IMR-90 (cell line): ENCODE measurements around the gene TMEM163. TPM values are rescaled to one million over a fixed set of nuclear protein-coding genes. Genes with fewer than 3 reads are reported as not detected.

ENCODE experiments used
- ATAC-seq: fragments of 200-7000 bp; cut with Tn5 transposase; 2 replicates; pipeline ENCODE4 v1.9.1; 2020; ENCODE audit warnings: low read depth, mild to moderate bottlenecking, moderate library complexity
- BruUV-seq: library from RNA; stranded (reverse); fragments of 400-500 nt; replicated peaks from 2 replicates; lab custom pipeline; 2021; lab: Mats Ljungman, UMichigan
- CTCF ChIA-PET: fragments of 300-600 bp; formaldehyde crosslinking; extraction: SDS; loops from one replicate; lab custom pipeline; 2021; ENCODE audit warnings: antibody characterized with exemption; lab: Yijun Ruan, JAX
- POLR2A ChIA-PET: fragments of 300-600 bp; sonication (Branson Sonifier 250); formaldehyde crosslinking; loops from one replicate; lab custom pipeline; 2022; ENCODE audit warnings: antibody characterized with exemption; ENCODE audit not compliant: unreplicated experiment; lab: Charles Lee
- DNase-seq: peaks from one replicate; pipeline ENCODE4 v3.0.0; 2013
- H2AFZ ChIP-seq: replicated peaks from 2 replicates; pipeline ENCODE3; 2013; ENCODE audit warnings: low read length, mild to moderate bottlenecking; ENCODE audit not compliant: poor library complexity
- H2AK5ac ChIP-seq: 2 replicates; pipeline ENCODE4 v1.6.1; 2013; ENCODE audit warnings: low read depth, low read length, inconsistent platforms
- H2AK9ac ChIP-seq: replicated peaks from 2 replicates; pipeline ENCODE3; 2013; ENCODE audit warnings: mild to moderate bottlenecking, low read depth, low read length, moderate library complexity; ENCODE audit not compliant: poor library complexity
- H2BK120ac ChIP-seq: 2 replicates; pipeline ENCODE4 v1.6.1; 2013; ENCODE audit warnings: low read depth, low read length, inconsistent platforms
- H2BK15ac ChIP-seq: 3 replicates; pipeline ENCODE4 v1.6.1; 2013; ENCODE audit warnings: low read depth, low read length, inconsistent platforms
- H2BK20ac ChIP-seq: 2 replicates; pipeline ENCODE4 v1.6.1; 2013; ENCODE audit warnings: low read depth, mild to moderate bottlenecking, inconsistent platforms, low read length, moderate library complexity
- H2BK5ac ChIP-seq: 2 replicates; pipeline ENCODE4 v1.6.1; 2013; ENCODE audit warnings: mild to moderate bottlenecking, low read depth, low read length, inconsistent platforms; ENCODE audit not compliant: poor library complexity, severe bottlenecking
- H3K14ac ChIP-seq: replicated peaks from 2 replicates; pipeline ENCODE4 v1.6.1; 2013; ENCODE audit warnings: low read depth, low read length, inconsistent platforms
- H3K18ac ChIP-seq: 2 replicates; pipeline ENCODE4 v1.6.1; 2013; ENCODE audit warnings: low read depth, low read length, control low read depth
- H3K23ac ChIP-seq: 2 replicates; pipeline ENCODE4 v1.6.1; 2013; ENCODE audit warnings: low read depth, low read length, inconsistent platforms
- H3K27ac ChIP-seq: 2 replicates; pipeline ENCODE4 v1.5.1; 2013; ENCODE audit warnings: mild to moderate bottlenecking, control low read depth, low read length; ENCODE audit not compliant: insufficient read depth
- H3K27me3 ChIP-seq: 2 replicates; pipeline ENCODE4 v1.6.1; 2013; ENCODE audit warnings: low read length; ENCODE audit not compliant: control insufficient read depth, insufficient read depth
- H3K36me3 ChIP-seq: 2 replicates; pipeline ENCODE4 v1.6.1; 2013; ENCODE audit warnings: low read length, mixed read lengths; ENCODE audit not compliant: control insufficient read depth, insufficient read depth
- H3K4ac ChIP-seq: 2 replicates; pipeline ENCODE4 v1.6.1; 2013; ENCODE audit warnings: low read depth, low read length, inconsistent platforms
- H3K4me1 ChIP-seq: 2 replicates; pipeline ENCODE4 v1.6.1; 2013; ENCODE audit warnings: low read length, mixed read lengths; ENCODE audit not compliant: control insufficient read depth, insufficient read depth
- H3K4me2 ChIP-seq: 2 replicates; pipeline ENCODE4 v1.6.1; 2013; ENCODE audit warnings: low read depth, mild to moderate bottlenecking, control low read depth, low read length, moderate library complexity
- H3K4me3 ChIP-seq: 2 replicates; pipeline ENCODE4 v1.5.1; 2013; ENCODE audit warnings: low read depth, mild to moderate bottlenecking, control low read depth, low read length, moderate library complexity; ENCODE audit not compliant: insufficient read depth
- H3K56ac ChIP-seq: 2 replicates; pipeline ENCODE4 v1.6.1; 2013; ENCODE audit warnings: low read length, inconsistent platforms; ENCODE audit not compliant: insufficient read depth; ENCODE audit errors: extremely low read depth
- H3K79me1 ChIP-seq, 2 experiments: 2 replicates each; pipeline ENCODE4 v1.6.1; 2013; ENCODE audit warnings: low read length in 2 of 2, inconsistent platforms in 1 of 2, low read depth in 1 of 2
- H3K9ac ChIP-seq: 2 replicates; pipeline ENCODE4 v1.6.1; 2013; ENCODE audit warnings: low read depth, low read length, control low read depth
- H3K9me1 ChIP-seq: 2 replicates; pipeline ENCODE4 v1.6.1; 2013; ENCODE audit warnings: low read length, inconsistent platforms; ENCODE audit not compliant: insufficient read depth
- H3K9me3 ChIP-seq: 2 replicates; pipeline ENCODE4 v1.6.1; 2013; ENCODE audit warnings: low read length; ENCODE audit not compliant: control insufficient read depth, insufficient read depth
- H4K20me1 ChIP-seq: 2 replicates; pipeline ENCODE4 v1.6.1; 2013; ENCODE audit warnings: low read length, inconsistent platforms; ENCODE audit not compliant: insufficient read depth
- H4K5ac ChIP-seq: 2 replicates; pipeline ENCODE4 v1.6.1; 2013; ENCODE audit warnings: mild to moderate bottlenecking, low read depth, low read length, control low read depth
- H4K8ac ChIP-seq, 2 experiments: 2 replicates each; pipeline ENCODE4 v1.6.1; 2013; ENCODE audit warnings: low read depth in 2 of 2, low read length in 2 of 2, control low read depth in 1 of 2, inconsistent platforms in 1 of 2
- H4K91ac ChIP-seq: 2 replicates; pipeline ENCODE4 v1.6.1; 2013; ENCODE audit warnings: low read depth, low read length, inconsistent platforms; ENCODE audit not compliant: insufficient read depth
- BHLHE40 ChIP-seq: fragments of 150-350 bp; IDR thresholded peaks from 2 replicates; pipeline ENCODE4 v1.6.1; 2016; ENCODE audit warnings: mild to moderate bottlenecking, low read depth, low read length
- CEBPB ChIP-seq: IDR thresholded peaks from 2 replicates; pipeline ENCODE4 v1.6.1; 2012; ENCODE audit warnings: low read depth, low read length, improper control_type of control experiment
- CHD1 ChIP-seq: IDR thresholded peaks from 2 replicates; pipeline ENCODE4 v1.6.1; 2012; ENCODE audit warnings: low read depth, low read length, improper control_type of control experiment
- FOS ChIP-seq: fragments of 150-350 bp; IDR thresholded peaks from 2 replicates; pipeline ENCODE4 v1.6.1; 2016; ENCODE audit warnings: low read depth, low read length
- MAFK ChIP-seq: IDR thresholded peaks from 2 replicates; pipeline ENCODE4 v1.6.1; 2012; ENCODE audit warnings: low read depth, low read length, improper control_type of control experiment
- MAZ ChIP-seq: IDR thresholded peaks from 2 replicates; pipeline ENCODE4 v1.6.1; 2012; ENCODE audit warnings: low read depth, mild to moderate bottlenecking, low read length, improper control_type of control experiment, moderate library complexity, borderline replicate concordance
- MXI1 ChIP-seq: IDR thresholded peaks from 2 replicates; pipeline ENCODE4 v1.6.1; 2012; ENCODE audit warnings: low read depth, mild to moderate bottlenecking, low read length, moderate library complexity, borderline replicate concordance
- NFE2L2 ChIP-seq: fragments of 150-350 bp; IDR thresholded peaks from 2 replicates; pipeline ENCODE4 v1.6.1; 2016; ENCODE audit warnings: low read depth, mild to moderate bottlenecking, low read length
- POLR2A ChIP-seq: IDR thresholded peaks from 2 replicates; pipeline ENCODE4 v1.6.1; 2012; ENCODE audit warnings: mild to moderate bottlenecking, low read depth, low read length
- RAD21 ChIP-seq: IDR thresholded peaks from 2 replicates; pipeline ENCODE4 v1.6.1; 2012; ENCODE audit warnings: low read length, improper control_type of control experiment
- RCOR1 ChIP-seq: IDR thresholded peaks from 2 replicates; pipeline ENCODE4 v1.6.1; 2012; ENCODE audit warnings: mild to moderate bottlenecking, low read length, improper control_type of control experiment; ENCODE audit not compliant: insufficient replicate concordance
- RFX5 ChIP-seq: IDR thresholded peaks from 2 replicates; pipeline ENCODE4 v1.8.0; 2012; ENCODE audit warnings: low read depth, mild to moderate bottlenecking, low read length, moderate library complexity
- SMC3 ChIP-seq: fragments of 150-350 bp; IDR thresholded peaks from 2 replicates; pipeline ENCODE4 v1.6.1; 2016; ENCODE audit warnings: low read depth, mild to moderate bottlenecking, antibody characterized with exemption, low read length, moderate library complexity
- dilution Hi-C: fragments of 300-500 bp; cut with HindIII; formaldehyde crosslinking; loops from one replicate; pipeline ENCODE4 v1.14.3; 2018; ENCODE audit warnings: low sequenced_read_pairs; ENCODE audit not compliant: unreplicated experiment
- in situ Hi-C: fragments of 300-500 bp; cut with MboI; formaldehyde crosslinking; loops from 3 replicates; pipeline ENCODE4 v1.14.3; 2019; ENCODE audit warnings: low sequenced_read_pairs, inconsistent platforms, mixed read lengths
- intact Hi-C: fragments of 100-400 bp; cut with micrococcal nuclease; formaldehyde crosslinking; loops from 2 replicates; pipeline ENCODE4 v1.10.0; 2022
- polyA plus RNA-seq, 3 experiments: library from polyadenylated mRNA; depleted of rRNA; stranded (reverse); fragments of >200 nt; gene quantifications; 2 replicates each; pipeline ENCODE4 v1.2.3, GENCODE V29; 2012; ENCODE audit warnings: low replicate concordance in 1 of 3
- total RNA-seq: library from RNA; depleted of rRNA; stranded (reverse); fragments of >200 nt; gene quantifications from 2 replicates; pipeline ENCODE4 v1.2.3, GENCODE V29; 2012
- TF ChIP-seq, protein P1 (sequence below): fragments of 150-350 bp; IDR thresholded peaks from 2 replicates; pipeline ENCODE4 v1.6.1; 2016; ENCODE audit warnings: low read depth, mild to moderate bottlenecking, low read length, moderate library complexity, borderline replicate concordance
- TF ChIP-seq, protein P2 (sequence below): fragments of 150-350 bp; IDR thresholded peaks from 2 replicates; pipeline ENCODE4 v1.6.1; 2017; ENCODE audit warnings: mild to moderate bottlenecking, antibody characterized with exemption, low read length, low read depth
- TF ChIP-seq, protein P3 (sequence below): conservative IDR thresholded peaks from 2 replicates; pipeline ENCODE4 v1.5.1; 2012; ENCODE audit warnings: mild to moderate bottlenecking, low read depth, low read length, improper control_type of control experiment

TMEM163 gene
- total and polyA plus RNA-seq, 2 of the 4 experiments (the other 2 are of a cell fraction), result not detected

DNA sequence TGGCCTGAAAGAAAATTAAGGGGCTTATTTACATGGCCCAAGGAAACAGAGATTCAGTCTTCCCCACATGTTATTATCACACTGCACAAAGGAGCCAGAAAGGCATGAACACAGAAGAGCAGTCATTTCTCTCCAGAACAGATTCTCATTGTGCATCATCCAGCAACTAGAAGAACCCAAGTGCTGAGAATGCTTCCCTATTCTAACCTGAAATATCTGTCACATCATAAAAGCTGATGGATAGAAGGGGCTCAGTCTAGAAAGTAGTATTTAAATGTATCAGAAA, 145.8 kb downstream of the TMEM163 start:
- intact Hi-C loops, result no loop called here
- no peak overlapping the region for H3K27ac ChIP-seq
- dilution Hi-C loops, result no loop called here

More for the DNA sequence above, 145.8 kb downstream of the TMEM163 start:
- Histone ChIP-seq H4K5ac (no peak overlapping the region), H2AFZ (no peak overlapping the region), H3K27me3 (peaks cover 6% of the 10 kb centered on the region), H2BK5ac (no peak overlapping the region), H3K9me3 (no peaks in the 10 kb centered on the region), H4K91ac (no peak overlapping the region), H3K9ac (no peak overlapping the region), H3K23ac (no peak overlapping the region), H2BK120ac (no peak overlapping the region), H3K4ac (no peak overlapping the region), H2BK15ac (no peak overlapping the region), H3K79me1 (no peaks in the 10 kb centered on the region), H2BK20ac (no peak overlapping the region), H3K4me3 (no peak overlapping the region), H2AK9ac (no peak overlapping the region), H3K36me3 (no peaks in the 10 kb centered on the region), H3K4me1 (no peaks in the 10 kb centered on the region), H3K4me2 (no peak overlapping the region), H2AK5ac (no peak overlapping the region), H4K8ac (no peak overlapping the region), H3K18ac (no peak overlapping the region), H4K20me1 (no peaks in the 10 kb centered on the region), H3K56ac (no peak overlapping the region), H3K9me1 (no peaks in the 10 kb centered on the region), H3K14ac (no peak overlapping the region)
- DNase-seq, result no peak
- BruUV-seq, result no TSS peak
- ChIA-PET POLR2A (no interaction called here), CTCF (no interaction called here)
- TF ChIP-seq RFX5 (no peak), SMC3 (no peak), POLR2A (no peak), FOS (no peak), RAD21 (no peak), MAFK (no peak), RCOR1 (no peak), NFE2L2 (no peak), CHD1 (no peak), CEBPB (no peak), MAZ (no peak), MXI1 (no peak), BHLHE40 (no peak)
- TF ChIP-seq, protein P1, sequence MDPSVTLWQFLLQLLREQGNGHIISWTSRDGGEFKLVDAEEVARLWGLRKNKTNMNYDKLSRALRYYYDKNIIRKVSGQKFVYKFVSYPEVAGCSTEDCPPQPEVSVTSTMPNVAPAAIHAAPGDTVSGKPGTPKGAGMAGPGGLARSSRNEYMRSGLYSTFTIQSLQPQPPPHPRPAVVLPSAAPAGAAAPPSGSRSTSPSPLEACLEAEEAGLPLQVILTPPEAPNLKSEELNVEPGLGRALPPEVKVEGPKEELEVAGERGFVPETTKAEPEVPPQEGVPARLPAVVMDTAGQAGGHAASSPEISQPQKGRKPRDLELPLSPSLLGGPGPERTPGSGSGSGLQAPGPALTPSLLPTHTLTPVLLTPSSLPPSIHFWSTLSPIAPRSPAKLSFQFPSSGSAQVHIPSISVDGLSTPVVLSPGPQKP, result no peak
- TF ChIP-seq, protein P2, sequence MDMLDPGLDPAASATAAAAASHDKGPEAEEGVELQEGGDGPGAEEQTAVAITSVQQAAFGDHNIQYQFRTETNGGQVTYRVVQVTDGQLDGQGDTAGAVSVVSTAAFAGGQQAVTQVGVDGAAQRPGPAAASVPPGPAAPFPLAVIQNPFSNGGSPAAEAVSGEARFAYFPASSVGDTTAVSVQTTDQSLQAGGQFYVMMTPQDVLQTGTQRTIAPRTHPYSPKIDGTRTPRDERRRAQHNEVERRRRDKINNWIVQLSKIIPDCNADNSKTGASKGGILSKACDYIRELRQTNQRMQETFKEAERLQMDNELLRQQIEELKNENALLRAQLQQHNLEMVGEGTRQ, result no peak
- TF ChIP-seq, protein P3, sequence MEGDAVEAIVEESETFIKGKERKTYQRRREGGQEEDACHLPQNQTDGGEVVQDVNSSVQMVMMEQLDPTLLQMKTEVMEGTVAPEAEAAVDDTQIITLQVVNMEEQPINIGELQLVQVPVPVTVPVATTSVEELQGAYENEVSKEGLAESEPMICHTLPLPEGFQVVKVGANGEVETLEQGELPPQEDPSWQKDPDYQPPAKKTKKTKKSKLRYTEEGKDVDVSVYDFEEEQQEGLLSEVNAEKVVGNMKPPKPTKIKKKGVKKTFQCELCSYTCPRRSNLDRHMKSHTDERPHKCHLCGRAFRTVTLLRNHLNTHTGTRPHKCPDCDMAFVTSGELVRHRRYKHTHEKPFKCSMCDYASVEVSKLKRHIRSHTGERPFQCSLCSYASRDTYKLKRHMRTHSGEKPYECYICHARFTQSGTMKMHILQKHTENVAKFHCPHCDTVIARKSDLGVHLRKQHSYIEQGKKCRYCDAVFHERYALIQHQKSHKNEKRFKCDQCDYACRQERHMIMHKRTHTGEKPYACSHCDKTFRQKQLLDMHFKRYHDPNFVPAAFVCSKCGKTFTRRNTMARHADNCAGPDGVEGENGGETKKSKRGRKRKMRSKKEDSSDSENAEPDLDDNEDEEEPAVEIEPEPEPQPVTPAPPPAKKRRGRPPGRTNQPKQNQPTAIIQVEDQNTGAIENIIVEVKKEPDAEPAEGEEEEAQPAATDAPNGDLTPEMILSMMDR, result no peak
- no peak for ATAC-seq
- in situ Hi-C loops, result no loop called here
